Islet precursor cell (in vitro differentiated cells): Measurements from ENCODE around the gene ILRUN.
"Not testable (repeated sequence)": the region's sequence is repeated elsewhere in the genome, so short reads cannot be mapped to it uniquely, and the experiment has no call there.

Experiments used
- DNase-seq: peaks from one replicate; pipeline ENCODE4 v3.0.0-alpha.2; 2018

ILRUN gene

GRCh38 chr6:34696739-34697543, at the start of gene ILRUN:
ILRUN (minus strand) TSS chr6:34696767; CDS start chr6:34696603, 164 bp downstream.
- peak; percentile 98 for DNase-seq

DNA sequence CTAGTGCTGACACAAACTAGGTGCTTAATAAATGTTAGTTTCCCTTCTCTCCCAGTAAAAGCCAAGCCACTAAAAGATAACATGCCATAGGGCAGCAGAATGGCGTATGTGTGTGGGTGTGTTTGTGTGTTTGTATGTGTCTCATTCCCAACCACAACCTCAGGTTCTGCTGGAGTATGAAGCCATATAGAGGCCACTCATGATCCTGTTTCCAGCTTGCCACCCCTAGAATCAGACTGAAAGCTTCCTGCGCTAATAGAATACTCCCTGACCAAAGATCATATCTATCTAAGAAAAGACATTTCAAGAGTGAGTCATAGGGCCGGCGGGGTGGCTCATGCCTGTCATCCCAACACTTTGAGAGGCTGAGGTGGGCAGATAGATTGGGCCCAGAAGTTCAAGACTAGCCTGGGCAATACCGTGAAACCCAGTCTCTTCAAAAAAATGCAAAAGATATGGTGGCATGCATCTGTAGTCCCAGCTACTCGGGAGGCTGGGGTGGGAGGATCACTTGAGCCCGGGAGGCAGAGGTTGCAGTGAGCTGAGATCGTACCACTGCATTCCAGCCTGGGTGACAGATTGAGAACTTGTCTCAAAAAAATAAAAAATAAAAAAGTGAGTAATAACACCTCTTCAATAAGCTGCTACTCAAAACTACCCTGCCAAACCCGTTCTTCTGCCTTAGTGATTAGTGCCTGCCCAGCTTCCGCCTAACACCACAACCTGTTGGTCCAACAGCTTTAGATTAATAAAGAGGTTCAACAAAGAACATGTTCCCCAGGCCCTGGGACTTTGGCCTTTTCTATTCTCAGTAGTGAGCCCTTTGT, 48.9 kb upstream of the ILRUN start:
- peak; percentile 75 for DNase-seq

- not testable (repeated sequence) for DNase-seq
These were observed 47.7 kb upstream of the ILRUN start for GRCh38 chr6:34744294-34744647.

- no peak for DNase-seq
These were observed 47.2 kb upstream of the ILRUN start for GRCh38 chr6:34743625-34744293.

DNA sequence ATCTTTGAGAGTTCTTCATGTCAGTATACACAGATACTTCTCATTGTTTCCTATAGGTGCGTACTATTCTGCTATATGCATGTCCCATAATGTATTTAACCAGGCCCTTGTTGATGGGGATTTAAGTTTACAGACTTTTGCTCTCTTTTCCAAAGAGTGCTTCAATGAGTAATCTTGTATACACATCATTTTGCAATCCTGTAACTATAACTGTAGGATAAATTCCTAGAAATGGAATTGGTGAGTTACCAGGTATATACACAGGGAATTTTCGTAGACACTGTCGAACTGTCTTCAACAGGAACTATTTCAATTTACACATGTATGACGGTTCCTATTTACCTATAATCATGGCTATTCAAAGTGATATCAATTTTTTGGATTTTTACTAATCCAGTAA, 45.5 kb upstream of the ILRUN start:
- DNase-seq: no peak

DNA sequence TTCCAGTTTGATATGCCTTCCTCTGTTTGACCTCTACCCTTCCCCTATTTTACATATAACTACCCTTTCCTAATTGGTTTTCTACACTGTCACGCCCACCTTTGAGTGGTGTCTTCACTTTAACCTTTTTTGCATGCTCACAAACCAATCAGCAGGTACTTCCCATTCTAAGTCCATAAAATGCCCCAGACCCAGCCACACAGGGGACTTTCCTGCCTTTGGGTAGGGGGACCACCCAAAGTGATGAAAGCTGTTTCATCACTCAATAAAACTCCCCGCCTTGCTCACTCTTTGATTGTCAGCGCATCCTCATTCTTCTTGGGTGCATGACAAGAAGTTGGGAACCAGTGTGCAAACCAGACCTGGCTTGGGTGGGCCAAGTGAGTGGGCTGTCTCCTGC, 40.3 kb upstream of the ILRUN start:
- no peak for DNase-seq

- no peak for DNase-seq
These were observed 35.0 kb upstream of the ILRUN start for GRCh38 chr6:34731393-34732060.

- no peak for DNase-seq
These were observed 33.3 kb upstream of the ILRUN start for GRCh38 chr6:34729631-34730470.

DNA sequence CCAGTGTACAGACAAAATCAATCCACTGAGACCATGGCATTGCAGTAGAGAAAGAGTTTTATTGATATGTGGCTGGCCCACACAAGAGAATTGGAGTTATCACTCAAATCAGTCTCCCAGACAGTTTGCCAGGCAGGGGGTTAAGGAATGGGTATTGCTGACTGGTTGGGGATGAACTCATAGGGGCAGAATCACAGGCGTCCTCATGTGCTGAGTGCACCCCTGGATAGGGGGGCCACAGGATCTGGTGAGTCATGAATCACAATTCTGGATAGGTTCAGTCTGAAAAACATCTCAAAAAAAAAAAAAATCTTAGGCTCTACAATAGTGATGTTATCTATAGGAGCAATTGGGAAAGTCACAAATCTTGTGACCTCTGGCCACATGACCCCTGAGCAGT, 29.5 kb upstream of the ILRUN start:
- DNase-seq: no peak

DNA sequence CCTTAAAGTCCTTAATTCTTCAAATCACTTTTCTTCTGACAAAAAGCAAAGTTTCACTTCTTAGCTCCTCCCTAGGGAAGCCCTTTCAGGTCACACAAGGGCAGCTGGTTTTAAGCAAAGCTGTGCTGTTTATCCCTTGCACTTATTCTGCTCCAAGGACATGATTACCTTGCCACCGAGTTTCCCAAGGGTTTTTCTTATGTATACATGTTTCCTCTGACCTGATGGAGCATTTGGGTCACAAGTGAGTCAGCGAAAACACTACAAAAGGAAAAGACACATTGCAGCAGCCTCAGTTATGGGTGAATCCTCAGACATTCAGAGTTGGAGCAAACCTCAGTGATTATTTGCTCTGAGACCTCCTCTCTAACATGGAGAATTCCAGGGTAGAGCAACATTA, 26.6 kb upstream of the ILRUN start:
- no peak for DNase-seq

GRCh38 chr6:34722451-34722850, 25.9 kb upstream of the ILRUN start:
- no peak for DNase-seq

DNA sequence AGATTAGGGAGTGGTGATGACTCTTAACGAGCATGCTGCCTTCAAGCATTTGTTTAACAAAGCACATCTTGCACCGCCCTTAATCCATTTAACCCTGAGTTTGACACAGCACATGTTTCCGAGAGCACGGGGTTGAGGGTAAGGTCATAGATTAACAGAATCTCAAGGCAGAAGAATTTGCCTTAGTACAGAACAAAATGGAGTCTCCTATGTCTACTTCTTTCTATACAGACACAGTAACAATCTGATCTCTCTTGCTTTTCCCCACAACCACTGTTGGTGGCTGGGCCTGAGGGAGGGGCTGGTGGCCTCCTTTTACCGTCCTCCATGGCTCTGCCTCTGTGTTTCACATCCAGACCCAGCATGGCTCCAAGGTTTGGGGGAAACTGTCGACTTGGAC, 23.6 kb upstream of the ILRUN start:
- DNase-seq: not testable (repeated sequence)

GRCh38 chr6:34719646-34720045, 23.1 kb upstream of the ILRUN start:
- not testable (repeated sequence) for DNase-seq

DNA sequence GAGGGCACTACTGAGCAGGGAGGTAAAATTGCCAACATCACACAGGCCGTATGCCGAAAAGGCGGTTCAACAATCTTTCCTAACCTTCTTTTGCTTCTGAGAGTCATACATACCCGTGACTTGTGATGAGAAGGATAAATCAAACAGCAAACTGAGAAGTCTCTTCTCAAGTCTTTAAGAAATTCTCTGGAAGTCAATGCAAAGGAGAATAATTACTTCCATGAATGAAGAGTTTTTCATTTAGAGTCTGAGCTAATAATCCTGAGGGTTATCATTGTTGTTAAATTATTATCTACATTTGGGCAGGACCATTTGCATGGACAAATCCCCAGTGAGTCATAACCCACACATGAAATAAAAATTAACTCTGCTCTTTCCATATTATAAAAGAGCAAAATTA, 22.4 kb upstream of the ILRUN start:
- no peak for DNase-seq

DNA sequence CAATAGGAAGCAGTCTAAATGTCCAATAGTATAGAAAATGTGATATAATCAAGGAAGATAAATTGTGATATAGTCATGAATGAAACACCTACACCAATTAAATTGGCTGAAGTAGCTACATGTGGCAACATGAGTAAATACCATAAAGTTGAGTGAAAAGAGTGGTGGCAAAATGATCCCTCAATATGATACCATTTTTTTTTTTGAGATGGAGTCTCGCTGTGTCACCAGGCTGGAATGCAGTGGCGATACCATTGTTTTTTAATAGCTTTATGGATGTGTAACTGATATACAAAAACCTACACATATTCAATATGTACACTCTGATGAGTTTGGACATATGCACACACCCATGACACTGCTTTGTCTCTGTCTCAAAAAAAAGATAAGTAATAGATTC, 20.9 kb upstream of the ILRUN start:
- no peak for DNase-seq

DNA sequence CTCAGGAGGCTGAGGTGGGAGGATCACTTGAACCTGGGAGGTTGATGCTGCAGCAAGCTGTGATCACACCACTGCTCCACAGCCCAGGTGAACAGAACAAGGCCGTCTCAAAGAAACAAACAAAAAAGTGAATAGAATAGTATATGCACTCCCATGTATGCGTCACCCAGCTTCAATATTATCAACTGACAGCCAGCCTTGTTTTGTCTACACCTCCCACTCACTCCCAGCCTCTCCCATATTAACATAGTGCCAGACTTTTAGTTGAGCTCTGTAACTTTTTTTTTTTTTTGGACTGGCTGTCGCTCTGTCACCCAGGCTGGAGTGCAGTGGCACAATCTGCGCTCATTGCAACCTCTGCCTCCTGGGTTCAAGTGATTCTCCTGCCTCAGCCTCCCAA, 18.1 kb upstream of the ILRUN start:
- DNase-seq: no peak

GRCh38 chr6:34712881-34713280, 16.3 kb upstream of the ILRUN start:
- not testable (repeated sequence) for DNase-seq

- no peak for DNase-seq
These were observed 12.8 kb upstream of the ILRUN start for GRCh38 chr6:34709386-34709785.

- no peak for DNase-seq
These were observed 8.7 kb upstream of the ILRUN start for GRCh38 chr6:34705241-34705640.

- no peak for DNase-seq
These were observed 4.6 kb upstream of the ILRUN start for GRCh38 chr6:34701199-34701598.

DNA sequence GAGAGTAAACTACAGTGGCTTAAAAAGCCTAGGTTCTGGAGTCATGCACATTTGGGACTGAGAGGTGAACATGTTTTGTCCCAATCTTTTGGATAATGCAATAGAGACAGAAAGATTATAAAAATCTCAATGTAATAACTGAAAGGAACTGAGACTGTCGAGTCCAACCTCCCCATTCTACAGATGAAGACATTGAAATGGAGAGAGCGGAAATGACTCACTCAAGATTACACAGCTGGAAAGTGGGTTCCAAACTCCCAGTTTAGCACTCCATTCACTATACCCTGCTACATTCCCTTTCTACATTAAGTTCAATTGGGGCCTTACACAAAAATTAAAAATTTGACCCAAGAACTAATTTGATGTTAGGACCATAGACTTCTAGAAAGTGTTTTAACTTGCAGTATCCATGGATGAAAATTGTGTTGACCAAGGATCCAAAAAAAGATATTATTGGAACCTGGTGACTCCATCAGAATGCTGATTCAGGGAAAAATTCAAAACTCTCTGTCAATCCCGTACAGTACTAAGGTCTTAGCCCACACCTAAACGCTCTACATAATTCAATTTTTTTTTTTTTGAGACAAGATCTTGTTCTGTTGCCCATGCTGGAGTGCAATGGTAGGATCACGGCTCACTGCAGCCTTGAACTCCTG, 1.5 kb upstream of the ILRUN start:
- DNase-seq: no peak

DNA sequence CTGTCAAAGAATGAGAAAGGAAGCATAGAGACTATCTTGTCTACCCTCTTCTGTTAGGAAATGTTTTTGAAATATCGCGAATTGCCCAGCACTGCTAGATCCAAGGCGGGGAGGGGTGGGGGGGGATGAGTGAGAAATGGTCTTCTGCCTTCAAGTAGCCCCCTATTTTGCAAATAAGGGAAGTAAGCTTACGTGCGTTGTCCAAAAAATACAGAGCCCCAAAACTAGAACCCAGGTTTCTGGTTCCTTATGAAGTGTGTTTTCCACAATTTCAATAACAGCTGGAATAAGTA, 923 bp upstream of the ILRUN start:
- DNase-seq: no peak
